GM19467 (cell line): Measurements from ENCODE around the gene DSCAM.

Experiments used
- ATAC-seq: cut with Tn5 transposase; IDR thresholded peaks from one replicate; pipeline ENCODE4 v1.9.1; 2021; ENCODE audit warnings: mild to moderate bottlenecking, moderate library complexity; ENCODE audit not compliant: unreplicated experiment

Gene DSCAM

DNA sequence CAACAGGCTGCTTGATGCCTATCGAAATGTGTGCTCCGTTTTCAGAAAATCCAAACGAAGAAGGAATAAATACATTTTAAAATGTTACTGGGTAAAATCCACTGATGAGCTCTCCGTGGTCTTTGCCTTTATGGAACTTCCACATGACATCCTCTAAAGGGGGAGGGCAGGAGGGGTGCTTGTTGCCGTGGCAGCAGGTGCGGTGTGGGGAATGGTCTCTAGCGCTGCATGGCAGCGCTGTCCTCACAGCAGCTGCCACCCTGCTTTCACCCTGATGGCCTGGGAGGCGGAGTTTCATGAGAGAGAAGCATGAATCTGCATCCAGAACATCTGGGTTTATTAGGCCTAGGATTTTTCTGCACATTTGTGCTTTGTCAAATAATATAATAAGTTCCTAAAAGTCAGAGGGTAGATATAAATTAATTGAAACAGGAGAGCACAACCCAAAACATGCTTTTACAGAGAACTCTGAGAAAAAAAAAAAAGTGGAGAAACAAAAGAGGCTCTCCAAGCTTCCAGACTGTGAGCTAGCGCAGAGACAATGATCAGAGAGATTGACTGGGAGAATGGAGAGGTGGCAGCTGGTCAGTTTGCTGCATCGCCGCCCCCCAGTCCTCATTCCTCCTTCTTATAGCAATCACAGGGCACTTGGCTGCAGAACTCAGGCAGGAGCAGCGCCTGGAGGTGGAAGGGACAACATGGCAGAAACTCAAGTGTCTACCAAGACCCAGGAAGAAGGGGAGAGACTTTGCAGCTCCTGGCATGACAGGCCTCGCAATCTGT lies 228.6 kb downstream of the DSCAM start:
- no peak for ATAC-seq

DNA sequence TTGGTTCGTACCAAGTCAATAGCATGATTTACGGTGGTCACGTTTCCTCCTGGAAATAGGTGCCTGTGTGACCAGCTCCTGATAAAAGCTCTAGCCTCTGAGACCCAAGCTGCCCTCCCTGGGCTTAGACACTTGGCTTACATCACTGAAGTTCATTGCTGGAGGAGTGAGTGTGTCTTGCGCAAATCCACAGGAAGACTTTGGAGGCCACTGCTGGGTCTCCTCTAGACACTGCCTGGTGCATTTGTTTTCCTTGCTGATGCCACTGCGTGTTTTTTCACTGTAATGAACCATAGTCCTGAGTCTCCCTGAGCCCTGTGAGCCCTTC lies 230.6 kb downstream of the DSCAM start:
- no peak for ATAC-seq

DNA sequence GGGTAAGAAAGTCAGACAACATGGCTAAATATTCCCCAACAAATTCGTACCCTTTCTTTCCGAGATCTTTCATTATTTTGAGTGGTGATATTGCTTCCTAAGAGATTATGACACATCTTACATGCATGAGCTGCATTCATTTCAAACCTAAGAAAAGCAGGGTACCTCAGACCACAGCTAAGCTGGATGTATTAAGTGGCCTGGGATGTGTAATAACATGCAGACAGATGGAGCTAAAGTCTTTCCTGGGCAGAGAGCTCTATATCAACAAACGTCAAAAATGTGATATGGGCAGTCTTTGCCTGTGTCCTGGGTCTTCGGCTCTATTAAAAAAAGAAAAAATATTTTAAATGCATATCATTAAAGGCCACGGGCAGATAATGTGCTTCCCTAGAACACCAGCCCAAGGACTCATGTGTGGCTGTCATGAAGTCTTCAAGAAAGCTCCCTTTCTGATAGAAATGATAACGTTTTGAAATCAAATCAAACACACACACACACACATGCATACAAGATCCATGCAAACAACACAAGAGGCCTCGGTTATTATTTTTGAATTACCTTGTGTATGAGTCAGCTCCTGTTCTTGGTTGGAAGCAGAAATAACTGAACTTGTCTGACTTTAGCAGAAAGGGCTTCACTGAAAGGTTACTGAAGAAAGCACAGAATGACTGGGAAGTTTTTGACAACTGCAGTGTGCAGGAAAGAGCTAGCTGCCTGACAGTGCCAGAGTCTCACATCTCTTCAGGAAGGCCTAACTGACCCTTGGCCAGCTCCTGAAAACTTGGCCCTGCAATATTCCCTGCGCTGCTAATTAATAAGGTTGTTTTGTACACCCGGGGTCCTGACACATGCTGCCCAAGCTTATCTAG lies 231.2 kb downstream of the DSCAM start:
- no peak for ATAC-seq

DNA sequence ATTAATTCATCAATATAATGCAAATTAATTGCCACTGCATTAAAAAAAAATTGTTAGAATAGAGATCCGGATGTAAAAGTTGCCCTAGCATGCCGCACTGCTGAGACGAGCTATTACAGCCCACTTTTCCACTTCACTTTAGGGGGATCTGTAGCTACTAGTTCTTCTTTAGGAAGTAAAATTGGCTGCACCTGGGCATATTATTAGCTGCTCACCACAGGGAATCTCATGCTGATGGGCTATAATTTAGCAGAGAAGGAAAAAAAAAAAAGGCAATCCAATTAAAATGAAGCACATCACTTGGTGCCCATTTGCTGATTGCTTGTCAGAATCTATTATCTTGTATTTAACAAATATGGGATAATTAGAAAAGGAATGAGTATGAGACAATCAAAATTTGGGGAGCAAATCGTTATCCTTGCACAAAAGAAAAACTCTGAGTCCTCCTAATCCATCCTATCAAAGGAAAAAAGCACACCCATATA lies 233.4 kb downstream of the DSCAM start:
- no peak for ATAC-seq

DNA sequence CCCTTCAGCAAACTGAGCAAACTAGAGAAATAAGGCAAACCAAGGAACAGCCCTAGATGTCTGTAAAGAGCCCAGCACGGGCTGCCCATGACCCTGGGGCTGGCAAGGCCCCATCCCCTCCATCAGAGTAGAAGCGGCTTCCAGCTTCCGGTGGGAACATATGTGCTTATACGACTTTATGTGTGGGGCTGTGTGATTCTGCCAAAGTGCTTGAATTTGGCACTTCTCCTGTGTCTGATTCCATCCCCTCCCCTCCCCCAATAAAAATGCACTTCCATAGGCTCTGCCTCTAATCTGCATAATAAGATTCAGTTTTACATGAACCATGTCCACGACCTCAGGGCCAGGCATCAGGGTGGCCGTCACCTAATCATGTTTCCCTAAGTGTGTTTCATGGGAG lies 236.6 kb downstream of the DSCAM start:
- ATAC-seq, result no peak

DNA sequence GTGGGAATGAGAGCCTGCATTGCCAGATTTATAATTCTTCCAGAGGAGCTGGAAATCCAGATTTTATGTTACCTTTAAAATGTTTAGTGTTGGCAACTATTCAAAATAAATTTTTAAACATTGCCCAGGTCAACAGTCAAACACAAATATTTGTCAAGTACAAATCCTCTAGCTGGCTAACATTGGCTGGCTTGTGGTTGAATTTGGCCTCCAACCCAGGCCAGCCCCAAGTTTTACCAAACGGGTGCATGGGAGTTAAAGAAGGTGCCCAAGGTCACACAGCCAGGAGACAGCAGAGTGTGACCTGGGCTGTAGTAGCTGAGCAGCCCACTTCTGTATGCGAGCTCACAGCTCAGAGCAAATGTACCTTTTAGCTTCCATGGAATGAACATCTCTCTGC lies 240.6 kb downstream of the DSCAM start:
- no peak for ATAC-seq

DNA sequence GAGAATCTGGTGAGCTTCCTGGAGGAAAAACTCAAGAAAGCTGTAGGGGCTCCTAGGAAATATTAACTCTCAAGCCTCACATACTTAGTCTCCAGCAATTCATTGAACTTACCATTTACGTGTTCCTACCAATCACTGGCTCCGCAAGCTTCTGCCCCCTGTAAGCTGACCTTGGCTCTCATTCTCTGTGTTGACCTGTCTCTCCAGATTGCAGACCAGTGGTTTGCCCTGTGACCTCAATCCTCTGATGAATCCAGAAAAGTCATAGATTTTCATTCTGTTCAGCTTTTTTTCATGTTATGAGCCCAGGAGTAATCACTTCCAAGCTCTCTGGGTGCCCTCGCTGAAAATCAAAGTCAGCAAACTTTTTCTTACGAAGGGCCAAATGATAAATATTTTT lies 241.9 kb downstream of the DSCAM start:
- no peak for ATAC-seq

DNA sequence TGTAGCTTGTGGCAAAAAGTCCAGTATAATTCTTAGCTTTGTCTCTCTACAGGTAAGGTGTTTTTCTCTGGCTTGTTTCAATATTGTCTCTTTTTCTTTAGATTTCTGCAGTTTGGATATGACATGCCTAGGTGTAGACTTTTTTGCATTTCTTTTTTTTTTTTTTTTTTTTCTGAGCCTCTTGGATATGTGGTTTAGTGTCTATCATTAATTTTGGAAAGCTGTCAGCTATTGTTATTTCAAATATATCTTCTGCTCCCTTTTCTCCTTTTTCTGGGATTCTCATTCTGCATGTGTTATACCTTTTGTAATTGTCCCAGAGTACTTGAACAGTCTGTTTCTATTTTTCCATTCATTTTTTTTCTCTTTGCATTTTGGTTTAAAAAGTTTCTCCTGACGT lies 243.2 kb downstream of the DSCAM start:
- ATAC-seq, result no peak

DNA sequence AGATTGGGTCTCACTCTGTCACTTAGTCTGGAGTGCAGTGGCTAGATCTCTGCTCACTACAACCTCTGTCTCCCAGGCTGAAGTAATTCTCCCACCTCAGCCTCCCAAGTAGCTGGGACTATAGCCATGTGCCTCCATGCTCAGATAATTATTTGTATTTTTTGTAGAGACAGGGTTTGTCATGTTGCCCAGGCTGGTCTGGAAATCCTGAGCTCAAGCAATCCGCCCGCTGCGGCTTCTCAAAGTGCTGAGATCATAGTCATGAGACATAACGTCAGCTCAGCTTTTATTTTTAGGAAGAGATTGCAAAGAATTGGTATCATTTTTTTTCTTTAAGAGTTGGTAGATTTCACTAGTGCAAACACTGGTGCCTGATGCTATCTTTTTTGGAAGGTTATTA lies 244.9 kb downstream of the DSCAM start:
- ATAC-seq, result no peak

DNA sequence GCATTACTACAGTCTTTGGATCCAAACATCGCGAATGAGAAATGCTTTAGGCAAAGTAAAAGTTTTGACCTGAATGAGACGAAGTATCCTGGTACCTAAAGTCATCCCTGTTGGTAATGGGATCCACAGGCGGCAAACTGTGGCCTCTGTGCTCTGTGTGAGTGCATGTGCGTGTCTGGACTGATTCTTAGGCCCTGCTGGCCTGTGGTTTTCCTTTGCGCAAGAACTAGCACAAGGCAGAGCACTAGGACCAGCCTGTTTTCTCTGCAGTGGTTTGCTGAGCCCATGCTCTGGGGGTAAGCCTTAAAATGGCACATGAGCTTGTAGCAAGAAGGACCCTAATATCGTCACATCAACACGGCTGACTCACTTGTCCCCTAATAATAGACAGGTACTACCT lies 251.2 kb downstream of the DSCAM start:
- no peak for ATAC-seq

DNA sequence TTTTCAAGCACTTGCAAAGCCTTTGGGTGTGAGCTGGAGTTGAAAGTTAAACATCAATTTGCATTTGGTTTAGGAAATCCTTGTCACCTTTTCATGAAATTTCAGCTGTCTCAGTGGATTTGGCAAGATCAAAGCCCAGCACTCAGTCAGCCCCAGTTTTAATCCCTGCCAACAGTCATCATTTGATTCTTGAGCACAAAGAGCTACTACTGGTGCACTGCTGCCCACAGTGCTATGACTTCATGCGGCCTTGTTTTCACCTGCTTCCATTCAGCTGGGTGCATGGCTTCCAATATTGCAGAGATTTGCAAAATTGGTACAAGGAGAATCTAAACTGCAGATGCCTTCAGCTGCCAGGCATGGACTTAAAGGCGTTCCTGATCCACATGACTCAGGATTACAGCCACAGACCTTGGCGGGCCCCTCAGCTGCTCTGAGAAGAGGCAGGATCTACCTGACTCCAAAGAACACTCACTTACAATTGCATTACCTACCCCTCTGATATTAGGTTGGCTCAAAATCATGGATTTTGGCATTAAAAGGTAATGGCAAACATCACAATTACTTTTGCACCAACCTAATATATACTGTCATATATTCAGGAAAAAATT lies 259.1 kb downstream of the DSCAM start:
- ATAC-seq, result no peak

DNA sequence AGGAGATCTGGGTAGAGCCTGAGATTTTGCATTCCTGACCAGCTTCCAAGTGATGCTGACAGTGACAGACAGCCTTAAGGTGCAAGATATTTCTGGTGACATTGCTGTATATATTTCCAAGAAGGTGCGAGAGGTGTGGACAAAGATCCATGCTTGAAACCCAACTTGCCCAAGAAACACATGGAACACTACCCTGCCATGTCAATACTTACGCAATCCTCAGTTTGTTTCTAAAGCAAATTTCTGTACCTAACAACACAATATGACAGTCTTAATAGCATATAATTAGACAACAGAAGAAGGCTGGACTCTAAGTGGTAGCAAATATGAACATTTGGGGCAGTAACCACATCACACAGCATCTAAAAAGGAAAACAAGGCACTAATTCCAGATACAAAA lies 260.4 kb downstream of the DSCAM start:
- no peak for ATAC-seq

DNA sequence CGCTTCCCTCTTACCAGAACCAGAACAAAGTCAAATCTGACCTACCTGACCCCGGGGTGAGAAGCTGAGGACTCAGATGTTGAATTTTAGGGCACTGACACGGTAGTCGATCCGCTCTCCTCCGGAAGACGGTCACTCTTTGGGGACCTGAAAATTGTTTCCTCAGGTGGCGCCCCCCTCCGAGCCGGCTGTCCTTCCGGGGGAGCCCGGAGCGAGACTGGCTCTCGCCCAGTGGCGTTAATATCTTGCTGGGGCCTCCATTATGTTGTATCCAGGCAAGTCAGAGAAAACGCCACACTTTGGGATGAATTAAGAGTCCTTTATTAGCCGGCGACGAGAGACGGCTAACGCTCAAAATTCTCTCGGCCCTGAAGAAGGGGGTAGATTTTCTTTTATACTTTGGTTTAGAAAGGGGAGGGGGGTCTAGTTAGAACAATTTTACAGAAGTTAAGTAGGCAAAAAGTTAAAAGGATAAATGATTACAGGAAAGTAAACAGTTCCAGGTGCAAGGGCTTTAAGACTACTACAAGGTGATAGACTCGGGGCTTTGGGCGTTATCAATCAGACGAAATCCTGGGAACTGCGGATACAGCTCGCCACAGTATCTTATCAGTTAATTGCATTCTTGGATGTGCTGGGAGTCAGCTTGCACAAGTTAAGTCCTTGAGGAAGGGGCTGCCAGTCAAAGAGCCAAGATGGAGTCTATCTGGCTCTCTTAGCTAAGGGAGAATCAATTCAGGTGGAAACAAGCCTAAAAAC lies 269.5 kb downstream of the DSCAM start:
- ATAC-seq, result no peak

DNA sequence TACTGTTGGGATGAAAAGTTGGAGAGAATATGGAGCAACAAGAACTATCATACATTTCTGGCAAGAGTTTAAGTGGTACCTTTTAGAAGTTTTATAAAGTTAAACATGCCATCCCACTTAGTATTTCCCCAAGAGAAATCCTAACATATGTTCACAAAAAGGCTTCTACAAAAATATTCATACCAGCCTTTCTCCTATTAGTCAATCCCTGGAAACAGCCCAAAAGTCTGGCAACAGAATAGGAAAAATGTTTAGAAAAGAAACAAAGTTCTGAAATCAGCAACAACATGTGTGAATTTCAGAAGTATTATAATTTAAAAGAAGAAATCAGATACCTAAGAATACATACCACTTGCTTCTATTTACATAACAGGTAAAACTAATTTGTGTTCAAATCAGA lies 271.0 kb downstream of the DSCAM start:
- ATAC-seq, result no peak

DNA sequence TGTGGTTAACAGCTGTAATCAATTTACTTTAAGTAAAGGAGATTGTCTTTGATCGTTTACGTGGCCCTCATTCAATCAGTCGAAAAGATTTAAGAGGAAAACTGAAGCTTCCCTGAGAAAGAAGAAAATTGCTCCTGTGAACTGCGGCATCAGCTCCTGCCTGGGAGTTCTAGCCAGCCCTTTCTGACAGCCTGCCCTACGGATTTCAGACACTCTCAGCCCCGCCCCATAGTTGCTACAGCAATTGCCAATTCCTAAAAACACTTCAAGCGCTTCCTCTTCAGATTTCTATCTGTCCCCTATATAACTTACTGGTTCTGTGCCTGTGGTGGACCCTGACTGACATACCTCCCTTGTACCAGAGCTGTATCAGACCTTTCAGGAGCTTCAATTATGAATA lies 277.6 kb downstream of the DSCAM start:
- ATAC-seq, result no peak

DNA sequence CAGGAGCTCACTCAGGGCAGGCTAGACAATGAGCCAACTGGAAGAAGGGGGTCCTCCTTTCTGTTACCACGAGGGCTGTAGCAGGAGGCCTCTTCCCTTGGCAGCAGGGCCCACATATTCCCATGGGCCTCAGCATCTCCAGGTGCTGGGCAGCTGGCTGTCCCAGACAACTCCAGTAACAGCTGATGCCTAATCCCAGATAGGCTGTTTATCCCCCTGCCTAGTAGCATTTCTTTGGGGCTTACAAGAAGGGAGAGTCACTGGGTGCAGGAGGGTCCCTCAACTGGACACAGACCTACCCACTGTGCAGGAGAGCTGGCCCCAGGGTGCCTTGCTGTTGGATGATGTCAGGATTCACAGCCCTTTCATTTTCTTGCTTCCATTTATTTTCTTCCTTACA lies 278.2 kb downstream of the DSCAM start:
- no peak for ATAC-seq

DNA sequence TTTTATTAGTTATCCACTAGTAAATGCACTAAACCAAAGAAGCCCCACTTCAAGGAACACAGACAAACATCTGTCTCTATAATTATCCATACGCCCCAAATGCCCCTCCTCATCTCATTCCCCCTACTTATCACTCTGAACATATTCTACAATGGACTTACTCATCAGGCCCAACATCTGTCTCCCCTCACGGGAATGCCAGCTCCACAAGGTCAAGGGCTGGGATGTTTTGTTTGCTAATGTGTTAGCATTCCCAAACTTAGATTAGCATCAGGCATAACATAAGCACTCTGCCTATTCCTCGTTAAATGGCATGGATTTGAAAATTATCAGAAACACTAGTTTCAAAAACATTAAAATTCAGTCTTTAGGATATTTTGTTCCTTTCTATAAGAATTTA lies 279.5 kb downstream of the DSCAM start:
- no peak for ATAC-seq

DNA sequence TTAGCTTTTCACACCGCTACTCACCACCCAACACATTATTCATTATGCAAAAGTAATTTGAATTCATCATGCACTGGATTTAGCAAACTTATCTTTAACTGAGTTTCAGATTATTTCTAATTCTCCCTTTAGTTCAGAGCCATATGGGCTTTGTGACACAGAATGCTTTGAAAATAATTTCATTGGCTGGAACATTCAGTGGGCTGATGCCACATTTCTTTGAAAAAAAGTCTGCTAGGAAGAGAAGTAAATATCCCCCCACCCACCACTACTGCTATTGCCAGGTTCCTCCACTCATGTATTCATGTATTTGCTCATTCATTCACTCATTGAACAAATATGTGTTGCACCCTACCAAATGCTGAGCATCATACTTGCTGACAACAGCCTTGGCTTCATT lies 280.5 kb downstream of the DSCAM start:
- ATAC-seq, result no peak

DNA sequence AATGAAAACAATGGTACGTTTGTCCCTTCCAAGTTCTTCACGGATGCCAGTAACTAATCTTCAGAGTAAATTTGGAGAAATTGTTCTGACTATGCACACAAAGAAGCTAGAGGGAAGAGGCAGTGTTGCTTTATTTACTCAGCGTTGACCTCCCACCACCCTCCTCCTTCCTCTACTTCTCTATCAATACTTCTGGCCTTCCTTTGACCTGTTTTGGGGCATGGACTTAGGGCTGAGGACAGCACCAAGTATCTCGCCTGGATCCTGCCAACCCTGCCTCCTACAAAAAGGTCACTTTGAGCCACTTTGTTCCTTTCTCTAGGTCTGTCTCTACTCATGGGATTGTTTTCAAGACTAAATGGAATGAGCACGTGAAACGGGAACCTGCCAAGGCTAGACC lies 282.6 kb downstream of the DSCAM start:
- ATAC-seq, result no peak

DNA sequence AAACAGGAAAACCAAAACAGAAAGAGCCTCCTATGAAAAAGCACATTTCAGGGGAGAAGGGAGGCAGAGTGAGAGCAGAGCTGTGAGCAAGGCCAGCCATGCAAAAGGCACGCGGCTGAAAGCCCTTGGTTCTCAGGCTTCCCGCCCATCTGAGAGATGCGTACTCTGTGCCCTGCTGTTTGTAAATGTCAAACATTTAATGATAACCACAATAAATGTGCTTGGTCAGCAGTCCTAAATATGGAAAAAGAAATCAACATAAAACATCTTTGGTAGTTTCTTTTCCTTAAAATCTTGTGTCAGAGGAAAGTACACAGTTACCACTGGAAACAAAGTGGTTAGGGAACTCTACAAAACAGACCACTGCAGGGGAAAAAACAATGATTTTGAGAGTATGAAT lies 283.1 kb downstream of the DSCAM start:
- no peak for ATAC-seq
